HepG2 (cell line): ENCODE measurements around the gene SLC4A11. TPM values are rescaled to one million over a fixed set of nuclear protein-coding genes. Genes with fewer than 3 reads are reported as not detected.

Experiments
- BORCS8-MEF2B ChIP-seq: sonication (generic); formaldehyde crosslinking; IDR thresholded peaks from 2 replicates; pipeline ENCODE4 v1.8.0; 2022; ENCODE audit warnings: mild to moderate bottlenecking, missing genetic modification reagents
- CAMTA2 ChIP-seq: sonication (generic); formaldehyde crosslinking; IDR thresholded peaks from 2 replicates; pipeline ENCODE4 v1.4.0; 2020; ENCODE audit warnings: mild to moderate bottlenecking, missing genetic modification reagents, borderline replicate concordance
- CREBL2 ChIP-seq: sonication (generic); formaldehyde crosslinking; IDR thresholded peaks from 2 replicates; pipeline ENCODE4 v1.8.1; 2023; ENCODE audit warnings: missing genetic modification reagents, mild to moderate bottlenecking, borderline replicate concordance
- EEA1 ChIP-seq: sonication (generic); formaldehyde crosslinking; IDR thresholded peaks from 2 replicates; pipeline ENCODE4 v1.5.1; 2020; ENCODE audit warnings: mild to moderate bottlenecking, missing genetic modification reagents, borderline replicate concordance
- HNF4A ChIP-seq: sonication (generic); formaldehyde crosslinking; IDR thresholded peaks from 2 replicates; pipeline ENCODE4 v1.4.0; 2020; ENCODE audit warnings: missing genetic modification reagents
- HOXA7 ChIP-seq: sonication (generic); formaldehyde crosslinking; IDR thresholded peaks from 2 replicates; pipeline ENCODE4 v1.8.1; 2022; ENCODE audit warnings: mild to moderate bottlenecking, missing genetic modification reagents, moderate library complexity
- IKZF4 ChIP-seq: sonication (generic); formaldehyde crosslinking; IDR thresholded peaks from 2 replicates; pipeline ENCODE4 v1.5.1; 2020; ENCODE audit warnings: borderline replicate concordance, mild to moderate bottlenecking, low read depth, missing genetic modification reagents; ENCODE audit errors: not compliant biosample characterization
- KLF6 ChIP-seq: IDR thresholded peaks from 2 replicates; pipeline ENCODE4 v1.8.0; 2016; ENCODE audit warnings: missing biosample characterization, missing genetic modification reagents
- PBX2 ChIP-seq: IDR thresholded peaks from 2 replicates; pipeline ENCODE4 v1.6.1; 2016; ENCODE audit warnings: control low read depth
- RBM39 ChIP-seq: fragments of 200-400 bp; formaldehyde crosslinking; IDR thresholded peaks from one replicate; pipeline ENCODE4 v1.6.1; 2018; ENCODE audit warnings: antibody characterized with exemption, mild to moderate bottlenecking, low read depth, low read length; ENCODE audit not compliant: poor library complexity, severe bottlenecking
- REPIN1 ChIP-seq: sonication (generic); formaldehyde crosslinking; IDR thresholded peaks from 2 replicates; pipeline ENCODE4 v1.8.0; 2022; ENCODE audit warnings: missing genetic modification reagents, low read depth, mild to moderate bottlenecking, borderline replicate concordance
- SMYD3 ChIP-seq: sonication (generic); formaldehyde crosslinking; IDR thresholded peaks from 2 replicates; pipeline ENCODE4 v1.8.1; 2023; ENCODE audit warnings: mild to moderate bottlenecking, missing genetic modification reagents
- SNAI1 ChIP-seq: sonication (generic); formaldehyde crosslinking; IDR thresholded peaks from 2 replicates; pipeline ENCODE4 v1.5.0; 2020; ENCODE audit warnings: mild to moderate bottlenecking, missing genetic modification reagents, borderline replicate concordance
- SOX5 ChIP-seq: IDR thresholded peaks from 2 replicates; pipeline ENCODE4 v1.6.1; 2016; ENCODE audit warnings: borderline replicate concordance
- ZBTB38 ChIP-seq: sonication (generic); formaldehyde crosslinking; IDR thresholded peaks from 2 replicates; pipeline ENCODE4 v1.5.1; 2020; ENCODE audit warnings: mild to moderate bottlenecking, missing genetic modification reagents
- ZFAT ChIP-seq: sonication (generic); formaldehyde crosslinking; conservative IDR thresholded peaks from 2 replicates; pipeline ENCODE4 v1.8.1; 2023; ENCODE audit warnings: missing genetic modification reagents, inconsistent platforms
- ZKSCAN1 ChIP-seq: fragments of 150-350 bp; IDR thresholded peaks from 2 replicates; pipeline ENCODE4 v1.6.1; 2014; ENCODE audit warnings: low read length
- ZKSCAN8 ChIP-seq: IDR thresholded peaks from 2 replicates; pipeline ENCODE4 v1.6.1; 2016; ENCODE audit warnings: borderline replicate concordance, missing genetic modification reagents, missing compliant biosample characterization
- ZNF143 ChIP-seq: sonication (generic); formaldehyde crosslinking; IDR thresholded peaks from 2 replicates; pipeline ENCODE4 v1.4.0; 2020; ENCODE audit warnings: missing genetic modification reagents
- ZNF30 ChIP-seq: sonication (generic); formaldehyde crosslinking; IDR thresholded peaks from 2 replicates; pipeline ENCODE4 v1.5.0; 2020; ENCODE audit warnings: mild to moderate bottlenecking, missing genetic modification reagents
- ZNF501 ChIP-seq: sonication (generic); formaldehyde crosslinking; IDR thresholded peaks from 2 replicates; pipeline ENCODE4 v1.5.1; 2020; ENCODE audit warnings: mild to moderate bottlenecking, moderate library complexity, missing genetic modification reagents
- ZNF574 ChIP-seq: sonication (generic); formaldehyde crosslinking; IDR thresholded peaks from 2 replicates; pipeline ENCODE4 v1.4.0; 2020; ENCODE audit warnings: missing genetic modification reagents
- ZSCAN5A ChIP-seq: sonication (generic); formaldehyde crosslinking; IDR thresholded peaks from 2 replicates; pipeline ENCODE4 v1.8.0; 2022; ENCODE audit warnings: mild to moderate bottlenecking, missing genetic modification reagents, borderline replicate concordance
- polyA plus RNA-seq, 8 experiments: library from polyadenylated mRNA; depleted of rRNA in 3 of 8; stranded (reverse) in 7 of 8; unstranded in 1 of 8; fragments of >200 nt; fragmentation: Illumina TruSeq in 4 of 8; extraction: Trizol in 4 of 8; gene quantifications; 2 replicates each; pipeline versions ENCODE4 v1.2.1 to v1.2.3, GENCODE V29; 2011 to 2016; ENCODE audit warnings: low read depth in 4 of 8, missing spikeins in 1 of 8, mixed read lengths in 1 of 8; ENCODE audit not compliant: insufficient read depth in 1 of 8
- total RNA-seq, 5 experiments: library from RNA; depleted of rRNA; stranded (reverse); fragments of >200 nt; fragmentation: Illumina TruSeq; extraction: Trizol; gene quantifications; 2 replicates each; pipeline ENCODE4 v1.2.3, GENCODE V29; 2016; ENCODE audit warnings: low read depth in 1 of 5
- TF ChIP-seq, protein P1 (sequence below): sonication (generic); formaldehyde crosslinking; IDR thresholded peaks from 2 replicates; pipeline ENCODE4 v1.4.0; 2020; ENCODE audit warnings: missing genetic modification reagents

SLC4A11 gene
- total and polyA plus RNA-seq, 2 of the 13 experiments (the other 11 are each of a cell fraction or from before 2014, with no cell fraction given) = 3.9 to 27.0 TPM

GRCh38 chr20:3250091-3250504 lies 11.1 kb upstream of the SLC4A11 start (continued):
- TF ChIP-seq CREBL2 (CRISPR knock-in tag) (no peak), ZFAT (CRISPR knock-in tag) (no peak), PBX2 (no peak), EEA1 (CRISPR knock-in tag) (no peak), HOXA7 (CRISPR knock-in tag) (no peak), BORCS8-MEF2B (CRISPR knock-in tag) (peak; percentile 45), ZKSCAN1 (no peak), CAMTA2 (no peak), RBM39 (peak; percentile 27), ZNF501 (peak; percentile 70; the same call in 1 of the 2 replicates), IKZF4 (CRISPR knock-in tag) (no peak), SNAI1 (CRISPR knock-in tag) (no peak), SMYD3 (CRISPR knock-in tag) (no peak), ZKSCAN8 (peak; percentile 48; the same call in 1 of the 2 replicates), KLF6 (no peak), ZSCAN5A (no peak), ZNF143 (CRISPR knock-in tag) (no peak), SOX5 (0 out of 2 replicates have a peak, but pooled peaks have one; percentile 38), ZBTB38 (CRISPR knock-in tag) (peak; percentile 81; the same call in 1 of the 2 replicates), ZNF30 (CRISPR knock-in tag) (no peak), REPIN1 (CRISPR knock-in tag) (no peak), HNF4A (CRISPR knock-in tag) (peak; percentile 58), ZNF574 (peak; percentile 69)
- TF ChIP-seq, protein P1, sequence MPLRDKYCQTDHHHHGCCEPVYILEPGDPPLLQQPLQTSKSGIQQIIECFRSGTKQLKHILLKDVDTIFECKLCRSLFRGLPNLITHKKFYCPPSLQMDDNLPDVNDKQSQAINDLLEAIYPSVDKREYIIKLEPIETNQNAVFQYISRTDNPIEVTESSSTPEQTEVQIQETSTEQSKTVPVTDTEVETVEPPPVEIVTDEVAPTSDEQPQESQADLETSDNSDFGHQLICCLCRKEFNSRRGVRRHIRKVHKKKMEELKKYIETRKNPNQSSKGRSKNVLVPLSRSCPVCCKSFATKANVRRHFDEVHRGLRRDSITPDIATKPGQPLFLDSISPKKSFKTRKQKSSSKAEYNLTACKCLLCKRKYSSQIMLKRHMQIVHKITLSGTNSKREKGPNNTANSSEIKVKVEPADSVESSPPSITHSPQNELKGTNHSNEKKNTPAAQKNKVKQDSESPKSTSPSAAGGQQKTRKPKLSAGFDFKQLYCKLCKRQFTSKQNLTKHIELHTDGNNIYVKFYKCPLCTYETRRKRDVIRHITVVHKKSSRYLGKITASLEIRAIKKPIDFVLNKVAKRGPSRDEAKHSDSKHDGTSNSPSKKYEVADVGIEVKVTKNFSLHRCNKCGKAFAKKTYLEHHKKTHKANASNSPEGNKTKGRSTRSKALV (CRISPR knock-in tag) = no peak
